ENCODE results near the gene PHACTR3. TPM values are rescaled to one million over a fixed set of nuclear protein-coding genes. Genes with fewer than 3 reads are reported as not detected.

PHACTR3 gene
- polyA plus RNA-seq, 2 of the 4 experiments (the other 2 are of a cell fraction) = not detected

DNA sequence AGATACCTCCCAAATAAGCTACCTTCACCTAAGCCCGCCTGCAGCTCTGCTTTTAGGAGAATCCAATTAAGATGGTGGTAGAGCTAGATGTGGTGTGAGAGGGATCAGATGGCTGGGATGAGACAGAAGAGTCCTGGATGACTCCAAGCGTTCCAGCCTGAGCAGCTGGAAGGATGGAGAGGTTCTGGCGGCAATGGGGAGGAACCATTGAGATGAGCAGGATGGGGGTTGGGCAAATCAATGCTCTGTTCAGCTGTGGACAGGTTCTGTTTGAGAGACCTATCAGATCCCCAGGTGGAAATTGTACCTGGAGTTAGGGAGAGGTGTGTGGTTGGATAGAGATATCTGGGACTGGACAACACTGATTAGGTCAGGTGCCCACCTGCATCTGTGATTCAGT lies 23.0 kb downstream of the PHACTR3 start:
- POLR2A ChIA-PET = no interaction called here
- TF ChIP-seq HDAC2 (IDR thresholded peaks at IDR 0.05) (no peak), POLR2AphosphoS2 (conservative IDR thresholded peaks at IDR 0.05; ENCODE audit: low read length) (no peak), RARB (CRISPR knock-in tag; IDR thresholded peaks at IDR 0.05) (no peak), HES2 (IDR thresholded peaks at IDR 0.05) (no peak), HEYL (CRISPR knock-in tag; IDR thresholded peaks at IDR 0.05) (no peak), TFCP2L1 (CRISPR knock-in tag; IDR thresholded peaks at IDR 0.05) (no peak), FOSB (CRISPR knock-in tag; IDR thresholded peaks at IDR 0.05) (no peak), GATA3 (IDR thresholded peaks at IDR 0.05; ENCODE audit: borderline replicate concordance) (no peak), ZFP36 (IDR thresholded peaks at IDR 0.05; ENCODE audit: borderline replicate concordance, partially characterized antibody) (no peak), RAD21 (conservative IDR thresholded peaks at IDR 0.05 in 1 of 2, IDR thresholded peaks at IDR 0.05 in 1 of 2) (no peak)
- Histone ChIP-seq H3K4me2 (no peak overlapping the region), H3K9me3 (no peaks in the 10 kb centered on the region), H3K4me3 (no peak overlapping the region), H3K27ac (no peak overlapping the region), H3K4me1 (no peaks in the 10 kb centered on the region)
- CTCF ChIA-PET = no interaction called here
- 4% methylated on average over 3 of the region's 3 CpGs for whole genome bisulfite sequencing (ENCODE audit: missing lambda C conversion rate)
- DNase-seq (ENCODE audit: low read depth in 1 of 2, low spot score in 1 of 2) (no peak), ATAC-seq (no peak), FAIRE-seq (no peak)

GRCh38 chr20:59628171-59628570 lies 23.8 kb downstream of the PHACTR3 start:
- Histone ChIP-seq H3K4me3 (no peak overlapping the region), H3K9me3 (no peaks in the 10 kb centered on the region), H3K27ac (no peak overlapping the region), H3K4me2 (no peak overlapping the region), H3K4me1 (no peaks in the 10 kb centered on the region)
- 21% methylated on average over 10 of the region's 15 CpGs for WGBS (ENCODE audit: missing lambda C conversion rate)
- DNase-seq (ENCODE audit: low read depth in 1 of 2, low spot score in 1 of 2) (no peak), FAIRE-seq (no peak), ATAC-seq (no peak)
- TF ChIP-seq HEYL (CRISPR knock-in tag; IDR thresholded peaks at IDR 0.05) = no peak
- TF ChIP-seq, protein P1, sequence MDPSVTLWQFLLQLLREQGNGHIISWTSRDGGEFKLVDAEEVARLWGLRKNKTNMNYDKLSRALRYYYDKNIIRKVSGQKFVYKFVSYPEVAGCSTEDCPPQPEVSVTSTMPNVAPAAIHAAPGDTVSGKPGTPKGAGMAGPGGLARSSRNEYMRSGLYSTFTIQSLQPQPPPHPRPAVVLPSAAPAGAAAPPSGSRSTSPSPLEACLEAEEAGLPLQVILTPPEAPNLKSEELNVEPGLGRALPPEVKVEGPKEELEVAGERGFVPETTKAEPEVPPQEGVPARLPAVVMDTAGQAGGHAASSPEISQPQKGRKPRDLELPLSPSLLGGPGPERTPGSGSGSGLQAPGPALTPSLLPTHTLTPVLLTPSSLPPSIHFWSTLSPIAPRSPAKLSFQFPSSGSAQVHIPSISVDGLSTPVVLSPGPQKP (IDR thresholded peaks at IDR 0.05; ENCODE audit: low read depth, low read length) = no peak
- TF ChIP-seq MAFK (IDR thresholded peaks at IDR 0.05; ENCODE audit: partially characterized antibody) = no peak
- TF ChIP-seq, protein P2, sequence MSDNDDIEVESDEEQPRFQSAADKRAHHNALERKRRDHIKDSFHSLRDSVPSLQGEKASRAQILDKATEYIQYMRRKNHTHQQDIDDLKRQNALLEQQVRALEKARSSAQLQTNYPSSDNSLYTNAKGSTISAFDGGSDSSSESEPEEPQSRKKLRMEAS (IDR thresholded peaks at IDR 0.05) = no peak
- TF ChIP-seq RARB (CRISPR knock-in tag; IDR thresholded peaks at IDR 0.05) = no peak
- TF ChIP-seq ZNF302 (CRISPR knock-in tag; IDR thresholded peaks at IDR 0.05) = no peak
- no peak for TF ChIP-seq RNF2 (IDR thresholded peaks at IDR 0.05; ENCODE audit: borderline replicate concordance, low read depth)
- TF ChIP-seq NPAS2 (CRISPR knock-in tag; IDR thresholded peaks at IDR 0.05; ENCODE audit: borderline replicate concordance) = no peak
- no peak for TF ChIP-seq CEBPB (IDR thresholded peaks at IDR 0.05)
- TF ChIP-seq POLR2A (IDR thresholded peaks at IDR 0.05; ENCODE audit: low read length) = no peak
- TF ChIP-seq NR3C1 (IDR thresholded peaks at IDR 0.05) = no peak
- no peak for TF ChIP-seq CHD2 (IDR thresholded peaks at IDR 0.05; ENCODE audit: low read length, partially characterized antibody)
- no peak for TF ChIP-seq ESRRA (IDR thresholded peaks at IDR 0.05; ENCODE audit: borderline replicate concordance, low read length)
- CTCF ChIA-PET = interaction anchor here (1.0 to 1.1 kb wide), 2 partner anchors 10 to 56 kb away, joined by 3 read pairs; no protein-coding TSS in a partner anchor
- POLR2A ChIA-PET = no interaction called here

- ATAC-seq (no peak), FAIRE-seq (no peak), DNase-seq (ENCODE audit: low read depth in 1 of 2, low spot score in 1 of 2) (no peak)
- WGBS (ENCODE audit: missing lambda C conversion rate) = 29% methylated on average over 15 of the region's 16 CpGs
- ChIA-PET POLR2A (no interaction called here), CTCF (interaction anchor here (1.0 to 1.1 kb wide), 3 partner anchors 11 to 57 kb away, joined by 3 read pairs; no protein-coding TSS in a partner anchor)
- Histone ChIP-seq H3K4me2 (no peak overlapping the region), H3K9me3 (no peaks in the 10 kb centered on the region), H3K4me3 (no peak overlapping the region), H3K4me1 (no peaks in the 10 kb centered on the region), H3K27ac (no peak overlapping the region)
- TF ChIP-seq RAD21 (conservative IDR thresholded peaks at IDR 0.05 in 1 of 2, IDR thresholded peaks at IDR 0.05 in 1 of 2) (no peak), KDM5A (IDR thresholded peaks at IDR 0.05) (no peak), CEBPB (IDR thresholded peaks at IDR 0.05) (no peak), RCOR1 (IDR thresholded peaks at IDR 0.05; ENCODE audit: low read depth, low read length) (no peak), CHD2 (IDR thresholded peaks at IDR 0.05; ENCODE audit: low read length, partially characterized antibody) (no peak), RNF2 (IDR thresholded peaks at IDR 0.05; ENCODE audit: borderline replicate concordance, low read depth) (no peak), HEYL (CRISPR knock-in tag; IDR thresholded peaks at IDR 0.05) (no peak), JUN (IDR thresholded peaks at IDR 0.05) (no peak), JUNB (IDR thresholded peaks at IDR 0.05) (no peak)
Observed at GRCh38 chr20:59629141-59630045, 25.1 kb downstream of the PHACTR3 start.

Measured in A549 (cell line).